Measurements from ENCODE around the gene ZNF268.

Gene ZNF268

DNA sequence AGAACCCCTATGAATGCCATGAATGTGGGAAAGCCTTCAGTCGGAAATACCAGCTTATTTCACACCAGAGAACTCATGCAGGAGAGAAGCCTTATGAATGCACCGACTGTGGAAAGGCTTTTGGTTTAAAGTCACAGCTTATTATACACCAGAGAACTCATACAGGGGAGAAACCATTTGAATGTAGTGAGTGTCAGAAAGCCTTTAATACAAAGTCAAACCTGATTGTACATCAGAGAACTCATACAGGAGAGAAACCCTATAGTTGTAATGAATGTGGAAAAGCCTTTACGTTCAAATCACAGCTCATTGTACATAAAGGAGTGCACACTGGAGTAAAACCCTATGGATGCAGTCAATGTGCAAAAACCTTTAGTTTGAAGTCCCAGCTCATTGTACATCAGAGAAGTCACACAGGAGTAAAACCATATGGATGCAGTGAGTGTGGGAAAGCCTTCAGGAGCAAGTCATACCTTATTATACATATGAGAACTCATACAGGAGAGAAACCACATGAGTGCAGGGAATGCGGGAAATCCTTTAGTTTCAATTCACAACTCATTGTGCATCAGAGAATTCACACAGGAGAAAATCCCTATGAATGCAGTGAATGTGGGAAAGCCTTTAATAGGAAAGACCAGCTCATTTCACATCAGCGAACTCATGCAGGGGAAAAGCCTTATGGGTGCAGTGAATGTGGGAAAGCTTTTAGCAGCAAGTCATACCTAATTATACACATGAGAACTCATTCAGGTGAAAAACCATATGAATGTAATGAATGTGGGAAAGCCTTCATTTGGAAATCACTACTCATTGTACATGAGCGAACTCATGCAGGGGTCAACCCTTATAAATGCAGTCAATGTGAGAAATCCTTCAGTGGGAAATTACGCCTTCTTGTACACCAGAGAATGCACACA is 22.3 kb downstream of the ZNF268 start:
- H3K4me1 ChIP-seq (ENCODE audit: control insufficient read depth, insufficient read depth, low read length): no peaks in the 10 kb centered on the region
- H3K36me3 ChIP-seq (ENCODE audit: control insufficient read depth in 2 of 2, insufficient read depth in 1 of 2, low read length in 2 of 2): peaks cover 0 to 30% of the 10 kb centered on the region in 2 experiments; a peak in 2 of 3 replicates
- H3K27ac ChIP-seq (ENCODE audit: extremely low read depth, low read depth, low read length): no peak overlapping the region
- TF ChIP-seq TRIM28 (IDR thresholded peaks at IDR 0.05; ENCODE audit: borderline replicate concordance, low read length) (0 out of 2 replicates have a peak, but pooled peaks have one; percentile 81), HOXD13 (CRISPR knock-in tag; IDR thresholded peaks at IDR 0.05; ENCODE audit: borderline replicate concordance) (no peak), ZNF626 (tag by site-specific recombination; IDR thresholded peaks at IDR 0.05) (peak; percentile 41; the same call in 1 of the 2 replicates), ZNF274 (IDR thresholded peaks at IDR 0.05; ENCODE audit: low read length) (no peak; the same call in none of the 2 replicates), ZNF274 (tag by site-specific recombination; IDR thresholded peaks at IDR 0.05; ENCODE audit: borderline replicate concordance) (peak; percentile 91), KLF16 (tag by site-specific recombination; IDR thresholded peaks at IDR 0.05) (0 out of 2 replicates have a peak, but pooled peaks have one; percentile 5), GLI2 (tag by site-specific recombination; IDR thresholded peaks at IDR 0.05; ENCODE audit: borderline replicate concordance, low read depth) (no peak), ZNF624 (tag by site-specific recombination; IDR thresholded peaks at IDR 0.05) (no peak), SETDB1 (IDR thresholded peaks at IDR 0.05; ENCODE audit: insufficient read length, low read length) (peak; percentile 88)
- POLR2A ChIA-PET: no interaction called here
- H3K9me3 ChIP-seq (ENCODE audit: control insufficient read depth, insufficient read depth, low read depth, low read length): no peaks in the 10 kb centered on the region
- CTCF ChIA-PET: interaction anchor here (0.5 kb wide), 1 partner anchor 299 kb away, joined by 3 read pairs; no protein-coding TSS in a partner anchor
- no peak overlapping the region for H3K4me3 ChIP-seq (ENCODE audit: low read depth, low read length)

- peaks cover 0 to 30% of the 10 kb centered on the region in 2 experiments; a peak in 2 of 3 replicates for H3K36me3 ChIP-seq (ENCODE audit: control insufficient read depth in 2 of 2, insufficient read depth in 1 of 2, low read length in 2 of 2)
- no peak overlapping the region for H3K27ac ChIP-seq (ENCODE audit: extremely low read depth, low read depth, low read length)
- POLR2A ChIA-PET: no interaction called here
- no peaks in the 10 kb centered on the region for H3K9me3 ChIP-seq (ENCODE audit: control insufficient read depth, insufficient read depth, low read depth, low read length)
- no peak overlapping the region for H3K4me3 ChIP-seq (ENCODE audit: low read depth, low read length)
- H3K4me1 ChIP-seq (ENCODE audit: control insufficient read depth, insufficient read depth, low read length): no peaks in the 10 kb centered on the region
- CTCF ChIA-PET: interaction anchor here (0.5 kb wide), 1 partner anchor 300 kb away, joined by 3 read pairs; no protein-coding TSS in a partner anchor
- no peak; the same call in 1 of the 2 replicates for TF ChIP-seq ZNF274 (IDR thresholded peaks at IDR 0.05; ENCODE audit: low read length)
- TF ChIP-seq ZNF274 (tag by site-specific recombination; IDR thresholded peaks at IDR 0.05; ENCODE audit: borderline replicate concordance): peak; percentile 87; the same call in 1 of the 2 replicates
- 0 out of 2 replicates have a peak, but pooled peaks have one; percentile 13 for TF ChIP-seq TRIM28 (IDR thresholded peaks at IDR 0.05; ENCODE audit: borderline replicate concordance, low read length)
- no peak for TF ChIP-seq ZNF157 (tag by site-specific recombination; IDR thresholded peaks at IDR 0.05)
- peak; percentile 94 for TF ChIP-seq SETDB1 (IDR thresholded peaks at IDR 0.05; ENCODE audit: insufficient read length, low read length)
These were observed 22.9 kb downstream of the ZNF268 start for GRCh38 chr12:133204264-133204603.

DNA sequence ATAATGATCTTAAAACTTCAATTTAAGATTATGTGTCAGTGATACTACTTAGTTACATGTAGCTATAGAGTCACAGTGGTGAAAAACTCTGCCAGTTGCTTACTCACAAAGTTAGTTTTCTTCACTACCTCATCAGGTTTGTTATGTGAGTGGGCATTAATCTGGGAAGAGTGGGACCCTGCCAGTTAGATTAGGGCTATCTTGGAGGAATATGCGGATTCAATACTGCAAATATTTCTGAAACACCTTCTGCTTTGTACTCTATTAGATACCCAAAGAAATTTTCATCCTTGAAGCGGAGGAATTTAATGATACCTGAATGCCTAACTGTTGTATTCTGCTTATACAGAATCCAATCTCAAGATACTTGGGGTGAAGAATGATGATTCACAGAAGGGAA is 25.1 kb downstream of the ZNF268 start:
- Histone ChIP-seq H3K4me3 (ENCODE audit: low read depth, low read length) (no peak overlapping the region), H3K36me3 (ENCODE audit: control insufficient read depth in 2 of 2, insufficient read depth in 1 of 2, low read length in 2 of 2) (peaks cover 0 to 20% of the 10 kb centered on the region in 2 experiments; a peak in 2 of 3 replicates), H3K9me3 (ENCODE audit: control insufficient read depth, insufficient read depth, low read depth, low read length) (no peaks in the 10 kb centered on the region; the same call in 1 of the 2 replicates), H3K4me1 (ENCODE audit: control insufficient read depth, insufficient read depth, low read length) (no peaks in the 10 kb centered on the region), H3K27ac (ENCODE audit: extremely low read depth, low read depth, low read length) (no peak overlapping the region)
- ChIA-PET POLR2A (no interaction called here), CTCF (no interaction called here)
- no peak for TF ChIP-seq ZNF623 (tag by site-specific recombination; IDR thresholded peaks at IDR 0.05)
- peak; percentile 95 for TF ChIP-seq ZNF558 (tag by site-specific recombination; IDR thresholded peaks at IDR 0.05)
- TF ChIP-seq IKZF3 (tag by site-specific recombination; IDR thresholded peaks at IDR 0.05): no peak
- no peak for TF ChIP-seq SCRT1 (tag by site-specific recombination; IDR thresholded peaks at IDR 0.05; ENCODE audit: borderline replicate concordance)
- TF ChIP-seq GLIS1 (tag by site-specific recombination; IDR thresholded peaks at IDR 0.05): no peak
- no peak for TF ChIP-seq ZNF404 (tag by site-specific recombination; IDR thresholded peaks at IDR 0.05)

DNA sequence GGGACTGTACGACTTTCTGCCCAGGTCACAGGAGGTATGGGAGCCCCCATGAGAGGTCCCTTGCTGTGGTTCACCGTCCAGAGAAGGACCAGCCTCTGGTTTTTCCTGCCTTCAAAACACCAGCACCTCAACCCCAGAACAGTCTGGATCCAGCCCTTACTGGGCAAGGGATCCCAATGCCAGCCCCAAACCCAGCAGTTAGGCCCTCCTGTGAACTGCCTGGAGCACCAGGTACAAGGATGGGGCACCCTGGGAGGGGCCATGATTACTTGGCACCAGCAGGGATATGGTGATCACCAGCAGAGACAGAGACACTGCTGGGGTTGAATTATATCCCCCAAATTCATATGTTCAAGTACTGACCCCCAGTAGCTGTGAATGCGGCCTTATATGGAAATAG is 34.4 kb downstream of the ZNF268 start:
- ChIA-PET CTCF (interaction anchor here (0.8 kb wide), 1 partner anchor 252 kb away, joined by 3 read pairs; no protein-coding TSS in a partner anchor), POLR2A (no interaction called here)
- no peak overlapping the region for H3K4me3 ChIP-seq (ENCODE audit: low read depth, low read length)
- no peaks in the 10 kb centered on the region for H3K4me1 ChIP-seq (ENCODE audit: control insufficient read depth, insufficient read depth, low read length)
- H3K36me3 ChIP-seq (ENCODE audit: control insufficient read depth in 2 of 2, insufficient read depth in 1 of 2, low read length in 2 of 2): no peaks in the 10 kb centered on the region
- peaks cover 2% of the 10 kb centered on the region; the same call in 1 of the 2 replicates for H3K9me3 ChIP-seq (ENCODE audit: control insufficient read depth, insufficient read depth, low read depth, low read length)
- no peak overlapping the region for H3K27ac ChIP-seq (ENCODE audit: extremely low read depth, low read depth, low read length)
- TF ChIP-seq, protein P1, sequence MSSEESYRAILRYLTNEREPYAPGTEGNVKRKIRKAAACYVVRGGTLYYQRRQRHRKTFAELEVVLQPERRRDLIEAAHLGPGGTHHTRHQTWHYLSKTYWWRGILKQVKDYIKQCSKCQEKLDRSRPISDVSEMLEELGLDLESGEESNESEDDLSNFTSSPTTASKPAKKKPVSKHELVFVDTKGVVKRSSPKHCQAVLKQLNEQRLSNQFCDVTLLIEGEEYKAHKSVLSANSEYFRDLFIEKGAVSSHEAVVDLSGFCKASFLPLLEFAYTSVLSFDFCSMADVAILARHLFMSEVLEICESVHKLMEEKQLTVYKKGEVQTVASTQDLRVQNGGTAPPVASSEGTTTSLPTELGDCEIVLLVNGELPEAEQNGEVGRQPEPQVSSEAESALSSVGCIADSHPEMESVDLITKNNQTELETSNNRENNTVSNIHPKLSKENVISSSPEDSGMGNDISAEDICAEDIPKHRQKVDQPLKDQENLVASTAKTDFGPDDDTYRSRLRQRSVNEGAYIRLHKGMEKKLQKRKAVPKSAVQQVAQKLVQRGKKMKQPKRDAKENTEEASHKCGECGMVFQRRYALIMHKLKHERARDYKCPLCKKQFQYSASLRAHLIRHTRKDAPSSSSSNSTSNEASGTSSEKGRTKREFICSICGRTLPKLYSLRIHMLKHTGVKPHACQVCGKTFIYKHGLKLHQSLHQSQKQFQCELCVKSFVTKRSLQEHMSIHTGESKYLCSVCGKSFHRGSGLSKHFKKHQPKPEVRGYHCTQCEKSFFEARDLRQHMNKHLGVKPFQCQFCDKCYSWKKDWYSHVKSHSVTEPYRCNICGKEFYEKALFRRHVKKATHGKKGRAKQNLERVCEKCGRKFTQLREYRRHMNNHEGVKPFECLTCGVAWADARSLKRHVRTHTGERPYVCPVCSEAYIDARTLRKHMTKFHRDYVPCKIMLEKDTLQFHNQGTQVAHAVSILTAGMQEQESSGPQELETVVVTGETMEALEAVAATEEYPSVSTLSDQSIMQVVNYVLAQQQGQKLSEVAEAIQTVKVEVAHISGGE (tag by site-specific recombination; conservative IDR thresholded peaks at IDR 0.05; ENCODE audit: low read depth): no peak
- no peak for TF ChIP-seq ZNF580 (tag by site-specific recombination; IDR thresholded peaks at IDR 0.05)
- no peak for TF ChIP-seq ZNF132 (tag by site-specific recombination; IDR thresholded peaks at IDR 0.05; ENCODE audit: borderline replicate concordance)
- no peak for TF ChIP-seq ZNF830 (tag by site-specific recombination; IDR thresholded peaks at IDR 0.05; ENCODE audit: low read depth)
- TF ChIP-seq, protein P2, sequence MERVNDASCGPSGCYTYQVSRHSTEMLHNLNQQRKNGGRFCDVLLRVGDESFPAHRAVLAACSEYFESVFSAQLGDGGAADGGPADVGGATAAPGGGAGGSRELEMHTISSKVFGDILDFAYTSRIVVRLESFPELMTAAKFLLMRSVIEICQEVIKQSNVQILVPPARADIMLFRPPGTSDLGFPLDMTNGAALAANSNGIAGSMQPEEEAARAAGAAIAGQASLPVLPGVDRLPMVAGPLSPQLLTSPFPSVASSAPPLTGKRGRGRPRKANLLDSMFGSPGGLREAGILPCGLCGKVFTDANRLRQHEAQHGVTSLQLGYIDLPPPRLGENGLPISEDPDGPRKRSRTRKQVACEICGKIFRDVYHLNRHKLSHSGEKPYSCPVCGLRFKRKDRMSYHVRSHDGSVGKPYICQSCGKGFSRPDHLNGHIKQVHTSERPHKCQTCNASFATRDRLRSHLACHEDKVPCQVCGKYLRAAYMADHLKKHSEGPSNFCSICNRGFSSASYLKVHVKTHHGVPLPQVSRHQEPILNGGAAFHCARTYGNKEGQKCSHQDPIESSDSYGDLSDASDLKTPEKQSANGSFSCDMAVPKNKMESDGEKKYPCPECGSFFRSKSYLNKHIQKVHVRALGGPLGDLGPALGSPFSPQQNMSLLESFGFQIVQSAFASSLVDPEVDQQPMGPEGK (tag by site-specific recombination; IDR thresholded peaks at IDR 0.05): no peak

All from HEK293 (cell line).